CD4-positive, CD25-positive, alpha-beta regulatory T cell (primary cell): ENCODE measurements around the gene GSK3B. TPM values are rescaled to one million over a fixed set of nuclear protein-coding genes. Genes with fewer than 3 reads are reported as not detected.

Experiments
- ATAC-seq, 2 donors: fragments of 150-1000 bp; cut with Tn5 transposase; one replicate each; pipeline ENCODE4 v1.10.0; 2021; ENCODE audit warnings: low read depth in 2 of 2, moderate number of reproducible peaks in 2 of 2, moderate library complexity in 1 of 2
- DNase-seq, 3 donors: peaks; one replicate each; pipeline versions ENCODE4 v3.0.0 to v3.0.0-alpha.2; 2012 to 2022; ENCODE audit warnings: mixed read lengths in 1 of 3
- H3K27ac ChIP-seq: one replicate; pipeline ENCODE4 v1.7.0; 2013; ENCODE audit warnings: mild to moderate bottlenecking, low read length; ENCODE audit not compliant: insufficient read depth, poor library complexity, severe bottlenecking
- H3K27me3 ChIP-seq: one replicate; pipeline ENCODE4 v1.7.0; 2013; ENCODE audit warnings: low read length; ENCODE audit not compliant: control insufficient read depth, insufficient read depth
- H3K36me3 ChIP-seq: one replicate; pipeline ENCODE4 v1.7.0; 2013; ENCODE audit warnings: mild to moderate bottlenecking, low read length, moderate library complexity; ENCODE audit not compliant: control insufficient read depth, insufficient read depth
- H3K4me1 ChIP-seq: 2 replicates; pipeline ENCODE4 v1.7.0; 2013; ENCODE audit warnings: mild to moderate bottlenecking, low read length; ENCODE audit not compliant: insufficient read depth, control insufficient read depth, poor library complexity, severe bottlenecking
- H3K4me3 ChIP-seq: one replicate; pipeline ENCODE4 v1.7.0; 2013; ENCODE audit warnings: low read depth, mild to moderate bottlenecking, low read length, moderate library complexity
- H3K9me3 ChIP-seq, 2 experiments: 1 replicate in 1 of 2; 2 replicates in 1 of 2; pipeline ENCODE4 v1.7.0; 2013; ENCODE audit warnings: low read length in 2 of 2, mild to moderate bottlenecking in 1 of 2, moderate library complexity in 1 of 2; ENCODE audit not compliant: control insufficient read depth in 2 of 2
- H3K27ac Mint-ChIP-seq, 3 donors: one replicate each; pipeline ENCODE4 v1.8.0; 2020 to 2022; ENCODE audit warnings: mild to moderate bottlenecking in 3 of 3, mixed read lengths in 3 of 3, moderate library complexity in 2 of 3
- H3K27me3 Mint-ChIP-seq: one replicate; pipeline ENCODE4 v1.8.0; 2022; ENCODE audit warnings: mild to moderate bottlenecking, mixed read lengths
- H3K36me3 Mint-ChIP-seq: one replicate; pipeline ENCODE4 v1.8.0; 2020; ENCODE audit warnings: mixed read lengths
- H3K4me1 Mint-ChIP-seq, 4 donors: one replicate each; pipeline ENCODE4 v1.8.0; 2020 to 2022; ENCODE audit warnings: mixed read lengths in 4 of 4, mild to moderate bottlenecking in 1 of 4
- H3K4me3 Mint-ChIP-seq, 4 donors: one replicate each; pipeline ENCODE4 v1.8.0; 2020 to 2022; ENCODE audit warnings: mild to moderate bottlenecking in 4 of 4, mixed read lengths in 4 of 4, moderate library complexity in 3 of 4
- H3K9me3 Mint-ChIP-seq, 7 donors: one replicate each; pipeline ENCODE4 v1.8.0; 2020 to 2022; ENCODE audit warnings: mixed read lengths in 7 of 7, mild to moderate bottlenecking in 3 of 7, moderate library complexity in 2 of 7
- polyA plus RNA-seq, 4 donors: library from polyadenylated mRNA; unstranded; fragments of 300-500 nt; fragmentation: Illumina TruSeq; gene quantifications; one replicate each; pipeline ENCODE4 v1.2.3, GENCODE V29; 2021
- total RNA-seq: library from RNA; stranded (reverse); gene quantifications from one replicate; pipeline ENCODE4 v1.2.3, GENCODE V29; 2022

Gene GSK3B
- total and polyA plus RNA-seq, 5 donors from 2014 or later: 12.9 to 45.4 (median 15.7) TPM

DNA sequence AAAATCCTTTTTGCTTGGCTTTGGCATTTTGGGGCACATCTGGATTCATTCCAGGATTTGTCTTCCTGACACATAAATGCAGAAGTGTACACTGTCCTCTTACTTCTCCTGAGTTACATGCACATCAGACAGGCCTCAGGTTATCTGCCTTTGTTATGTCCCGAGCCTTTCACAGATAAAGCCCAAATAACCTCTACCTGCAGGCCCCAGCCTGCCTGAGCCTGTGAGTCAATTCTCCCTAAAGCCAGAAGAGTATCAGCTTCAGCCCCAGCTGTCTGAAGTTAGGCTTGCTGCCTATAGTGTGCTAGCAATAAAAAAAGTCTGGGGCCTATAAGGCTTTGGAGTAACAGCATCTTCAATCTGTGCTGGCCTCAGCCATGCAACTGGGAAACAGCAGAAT, 17.7 kb upstream of the GSK3B start:
- H3K9me3 ChIP-seq: no peaks in the 10 kb centered on the region
- ATAC-seq (no peak), DNase-seq (no peak)
- Mint-ChIP-seq H3K4me3 (no peak overlapping the region), H3K4me1 (peaks cover 0 to 2% (median 0%) of the 10 kb centered on the region in 4 donors), H3K9me3 (peaks cover 0 to 7% (median 1%) of the 10 kb centered on the region in 7 donors), H3K36me3 (peaks cover 6% of the 10 kb centered on the region), H3K27ac (no peak overlapping the region), H3K27me3 (no peaks in the 10 kb centered on the region)
- no peaks in the 10 kb centered on the region for H3K27me3 ChIP-seq
- H3K36me3 ChIP-seq: no peaks in the 10 kb centered on the region
- no peak overlapping the region for H3K4me3 ChIP-seq
- no peak overlapping the region for H3K27ac ChIP-seq
- H3K4me1 ChIP-seq: no peaks in the 10 kb centered on the region

DNA sequence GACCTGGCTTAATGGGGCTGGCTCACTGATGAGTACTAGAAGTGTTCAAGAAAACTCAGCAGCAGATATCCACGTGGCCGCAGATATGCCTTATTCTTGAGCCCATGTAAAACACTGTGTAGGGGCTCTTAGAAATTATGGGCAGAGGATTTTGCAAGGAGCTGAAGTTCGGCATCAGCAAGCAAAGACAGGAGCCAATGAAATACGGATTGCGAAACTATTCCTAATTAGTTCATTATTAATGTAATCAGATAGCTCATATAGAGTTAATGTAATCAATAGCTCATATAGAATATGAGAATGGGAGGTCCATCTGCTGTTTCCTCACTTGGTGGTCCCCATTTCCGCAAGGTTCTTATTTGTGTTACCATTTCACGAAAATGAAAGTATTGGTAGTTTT, 9.0 kb upstream of the GSK3B start:
- peaks cover 11 to 27% (median 13%) of the 10 kb centered on the region in 4 donors for H3K4me1 Mint-ChIP-seq
- H3K27me3 Mint-ChIP-seq: no peaks in the 10 kb centered on the region
- Histone ChIP-seq H3K4me1 (no peaks in the 10 kb centered on the region), H3K9me3 (no peaks in the 10 kb centered on the region), H3K36me3 (no peaks in the 10 kb centered on the region), H3K27me3 (no peaks in the 10 kb centered on the region), H3K27ac (no peak overlapping the region), H3K4me3 (no peak overlapping the region)
- ATAC-seq (no peak), DNase-seq (no peak)
- H3K27ac Mint-ChIP-seq: peak overlapping the region in 1 of 3 donors; percentile 44
- H3K36me3 Mint-ChIP-seq: peaks cover 7% of the 10 kb centered on the region
- no peaks in the 10 kb centered on the region for H3K9me3 Mint-ChIP-seq
- no peak overlapping the region for H3K4me3 Mint-ChIP-seq

DNA sequence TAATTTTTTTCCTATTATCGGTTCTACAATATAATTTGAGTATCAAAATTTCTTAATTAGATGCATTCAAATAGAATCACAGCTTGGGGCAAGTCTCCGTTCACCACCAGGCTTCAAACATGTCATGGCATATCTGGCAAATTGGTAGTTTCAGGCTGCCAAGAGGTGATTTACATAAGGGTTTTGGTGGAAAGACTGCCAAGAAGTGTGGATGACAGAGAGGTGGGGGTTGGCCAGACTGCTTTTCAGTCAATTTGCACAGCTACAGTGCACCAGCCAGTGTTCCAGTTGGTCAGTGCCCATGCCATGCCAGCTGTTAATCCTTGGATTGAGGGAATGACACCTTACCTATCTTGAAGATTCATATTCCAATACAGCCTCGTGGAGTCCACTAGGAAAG, 8.4 kb upstream of the GSK3B start:
- H3K27me3 Mint-ChIP-seq: no peaks in the 10 kb centered on the region
- no peaks in the 10 kb centered on the region for H3K9me3 ChIP-seq
- H3K36me3 Mint-ChIP-seq: peaks cover 7% of the 10 kb centered on the region
- H3K36me3 ChIP-seq: no peaks in the 10 kb centered on the region
- peaks cover 11 to 27% (median 15%) of the 10 kb centered on the region in 4 donors for H3K4me1 Mint-ChIP-seq
- ATAC-seq (no peak), DNase-seq (no peak)
- no peak overlapping the region for H3K4me3 ChIP-seq
- no peaks in the 10 kb centered on the region for H3K4me1 ChIP-seq
- no peaks in the 10 kb centered on the region for H3K9me3 Mint-ChIP-seq
- peak overlapping the region in 1 of 3 donors; percentile 44 for H3K27ac Mint-ChIP-seq
- H3K27ac ChIP-seq: no peak overlapping the region
- no peak overlapping the region for H3K4me3 Mint-ChIP-seq
- H3K27me3 ChIP-seq: no peaks in the 10 kb centered on the region

DNA sequence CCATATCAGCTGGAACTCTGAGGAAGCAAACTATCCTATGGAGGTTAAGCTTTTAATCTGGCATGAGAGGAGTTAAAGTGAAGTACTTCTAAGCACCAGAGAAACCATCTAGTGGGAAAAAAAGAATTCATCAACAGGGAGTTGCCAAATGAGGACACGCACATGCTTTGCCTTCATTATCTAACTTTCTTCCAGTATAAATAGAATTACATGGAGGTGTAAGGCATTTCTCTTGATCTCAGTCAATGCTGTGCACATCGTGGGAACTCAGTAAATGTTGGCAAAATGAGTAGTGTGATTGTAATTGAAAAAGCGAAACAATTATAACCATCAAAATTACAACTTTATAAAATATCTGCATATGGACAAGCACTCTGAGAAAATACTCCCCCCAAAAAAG, 8.0 kb upstream of the GSK3B start:
- Histone ChIP-seq H3K4me1 (no peaks in the 10 kb centered on the region), H3K4me3 (no peak overlapping the region), H3K27me3 (no peaks in the 10 kb centered on the region), H3K36me3 (no peaks in the 10 kb centered on the region), H3K27ac (no peak overlapping the region), H3K9me3 (no peaks in the 10 kb centered on the region)
- Mint-ChIP-seq H3K4me1 (peaks cover 11 to 27% (median 17%) of the 10 kb centered on the region in 4 donors), H3K27me3 (no peaks in the 10 kb centered on the region), H3K27ac (no peak overlapping the region), H3K9me3 (no peaks in the 10 kb centered on the region), H3K4me3 (no peak overlapping the region), H3K36me3 (peaks cover 7% of the 10 kb centered on the region)
- DNase-seq (no peak), ATAC-seq (no peak)

DNA sequence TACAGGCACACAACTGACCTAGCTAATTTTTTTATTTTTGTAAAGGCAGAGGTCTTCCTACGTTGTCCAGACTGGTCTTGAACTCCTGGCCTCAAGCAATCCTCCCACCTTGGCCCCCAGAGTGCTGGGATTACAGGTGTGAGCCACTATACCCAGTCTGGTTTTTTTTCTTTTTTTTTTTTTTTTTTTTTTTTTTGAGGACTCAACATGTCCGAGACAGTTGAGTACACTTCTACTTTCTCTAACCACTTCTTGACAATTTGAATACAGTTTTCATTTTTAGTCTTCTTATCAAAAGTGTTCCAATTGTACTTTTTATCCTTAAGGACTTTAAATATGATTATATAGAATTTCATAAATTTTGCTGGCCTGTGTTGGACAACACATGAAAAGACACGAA, 7.4 kb upstream of the GSK3B start:
- H3K9me3 Mint-ChIP-seq: no peaks in the 10 kb centered on the region
- no peaks in the 10 kb centered on the region for H3K27me3 ChIP-seq
- no peak for ATAC-seq
- H3K27me3 Mint-ChIP-seq: no peaks in the 10 kb centered on the region
- no peaks in the 10 kb centered on the region for H3K4me1 ChIP-seq
- H3K9me3 ChIP-seq: no peaks in the 10 kb centered on the region
- no peaks in the 10 kb centered on the region for H3K36me3 ChIP-seq
- H3K27ac ChIP-seq: no peak overlapping the region
- no peak overlapping the region for H3K27ac Mint-ChIP-seq
- H3K36me3 Mint-ChIP-seq: peaks cover 7% of the 10 kb centered on the region
- H3K4me1 Mint-ChIP-seq: peaks cover 11 to 27% (median 21%) of the 10 kb centered on the region in 4 donors
- no peak for DNase-seq
- H3K4me3 ChIP-seq: no peak overlapping the region
- no peak overlapping the region for H3K4me3 Mint-ChIP-seq

DNA sequence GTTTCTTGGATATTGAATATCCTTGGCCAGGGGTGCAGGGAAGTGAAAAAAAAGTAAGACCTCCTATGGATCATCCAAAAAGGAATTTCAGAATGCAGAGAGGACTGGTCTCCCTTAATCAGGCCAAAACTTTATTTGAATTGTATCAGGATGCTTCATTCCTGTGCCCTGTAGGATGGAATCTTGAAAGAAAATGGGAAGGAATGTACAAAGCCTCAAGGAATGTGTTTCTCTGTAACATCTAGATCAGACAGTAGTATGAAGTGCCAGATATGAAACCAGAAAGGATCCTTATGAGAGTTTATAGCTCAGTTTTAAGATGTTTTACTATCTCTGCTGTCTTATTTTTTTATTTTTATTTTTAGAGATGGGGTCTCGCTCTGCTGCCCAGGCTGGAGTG, 6.5 kb upstream of the GSK3B start:
- no peak for ATAC-seq

DNA sequence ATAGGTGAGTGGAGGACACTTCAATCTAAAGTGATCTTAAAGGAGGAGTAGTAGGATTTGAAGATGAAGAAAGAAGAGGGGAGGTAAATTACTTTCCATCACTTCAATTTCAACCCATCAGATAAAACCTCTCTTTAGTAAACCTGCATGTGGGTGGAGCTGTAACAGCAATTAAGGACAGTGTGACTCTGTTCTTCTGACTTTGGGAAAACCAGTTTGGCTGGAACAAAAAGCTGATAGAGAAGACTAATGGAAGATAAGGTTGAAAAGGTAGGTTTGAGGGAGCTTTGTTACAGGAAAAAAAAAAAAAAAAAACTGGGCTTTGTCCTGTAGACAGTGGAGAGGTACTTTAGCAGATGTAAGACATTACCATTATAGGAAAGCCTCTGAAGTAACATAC, 4.5 kb upstream of the GSK3B start:
- Mint-ChIP-seq H3K4me3 (peak overlapping the region in 1 of 4 donors; percentile 54), H3K9me3 (no peaks in the 10 kb centered on the region), H3K27me3 (peaks cover 6% of the 10 kb centered on the region), H3K27ac (peak overlapping the region in 1 of 3 donors; percentile 27), H3K4me1 (peaks cover 14 to 44% (median 30%) of the 10 kb centered on the region in 4 donors), H3K36me3 (peaks cover 7% of the 10 kb centered on the region)
- Histone ChIP-seq H3K4me3 (no peak overlapping the region), H3K27ac (no peak overlapping the region), H3K9me3 (no peaks in the 10 kb centered on the region), H3K4me1 (peaks cover 13% of the 10 kb centered on the region), H3K36me3 (no peaks in the 10 kb centered on the region), H3K27me3 (no peaks in the 10 kb centered on the region)
- ATAC-seq: no peak
- DNase-seq: no peak

More for the DNA sequence above, 6.5 kb upstream of the GSK3B start:
- Histone ChIP-seq H3K27ac (no peak overlapping the region), H3K36me3 (no peaks in the 10 kb centered on the region), H3K9me3 (no peaks in the 10 kb centered on the region), H3K4me3 (no peak overlapping the region), H3K27me3 (no peaks in the 10 kb centered on the region), H3K4me1 (peaks cover 9% of the 10 kb centered on the region)
- Mint-ChIP-seq H3K4me1 (peaks cover 16 to 34% (median 27%) of the 10 kb centered on the region in 4 donors), H3K36me3 (peaks cover 7% of the 10 kb centered on the region), H3K27ac (no peak overlapping the region), H3K9me3 (no peaks in the 10 kb centered on the region), H3K27me3 (no peaks in the 10 kb centered on the region), H3K4me3 (no peak overlapping the region)
- DNase-seq: no peak

DNA sequence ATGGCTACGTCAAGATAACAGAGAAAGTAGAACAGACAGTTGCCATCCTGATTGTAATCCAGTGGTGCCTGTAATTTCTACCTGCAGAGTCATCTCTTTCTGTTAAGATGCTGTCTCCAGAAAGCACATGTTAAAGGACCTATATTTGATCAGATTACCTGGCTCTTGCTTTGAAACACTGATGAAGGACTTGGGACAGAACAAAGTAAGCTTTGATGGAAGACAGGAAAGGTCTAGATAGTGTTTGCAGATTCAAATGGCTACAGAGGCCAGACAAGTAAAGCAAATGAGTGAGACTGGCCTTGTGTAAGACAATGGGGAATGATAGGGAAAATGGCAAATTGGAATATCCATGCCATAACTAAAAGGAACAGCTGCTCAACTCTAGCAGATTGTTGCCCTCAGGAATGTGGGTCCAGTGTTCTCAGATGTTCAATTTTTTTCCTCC, 1.8 kb upstream of the GSK3B start:
- Mint-ChIP-seq H3K9me3 (no peaks in the 10 kb centered on the region), H3K36me3 (peaks cover 4% of the 10 kb centered on the region), H3K27ac (peak overlapping the region in 1 of 3 donors; percentile 99), H3K4me1 (peaks cover 11 to 39% (median 29%) of the 10 kb centered on the region in 4 donors), H3K4me3 (no peak overlapping the region), H3K27me3 (peaks cover 6% of the 10 kb centered on the region)
- DNase-seq (no peak), ATAC-seq (no peak)
- no peaks in the 10 kb centered on the region for H3K36me3 ChIP-seq
- H3K4me1 ChIP-seq: peaks cover 32% of the 10 kb centered on the region
- peak overlapping the region; percentile 100 for H3K27ac ChIP-seq
- no peaks in the 10 kb centered on the region for H3K9me3 ChIP-seq
- no peaks in the 10 kb centered on the region for H3K27me3 ChIP-seq
- H3K4me3 ChIP-seq: peak overlapping the region; percentile 87
